ENCODE results near the gene KRTAP1-5.

DNA sequence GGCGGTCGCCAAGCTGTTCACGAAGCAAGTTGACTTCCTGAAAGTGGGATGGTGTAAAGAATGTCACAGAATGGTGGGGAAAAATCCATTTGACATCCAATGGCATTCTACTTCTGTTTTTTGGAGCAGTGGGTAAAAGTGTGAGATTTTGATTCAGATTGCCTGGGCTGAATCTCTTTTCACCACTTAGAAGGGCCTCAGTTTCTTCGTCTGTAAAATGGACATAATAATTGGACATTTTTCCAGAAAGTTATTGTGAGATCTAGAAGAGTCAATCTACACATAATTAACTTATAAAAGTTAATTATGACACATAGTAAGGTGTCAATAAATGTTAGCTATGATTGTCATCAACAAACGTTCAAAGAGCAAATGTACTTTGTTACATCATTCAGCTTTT is 45.9 kb downstream of the KRTAP1-5 start:
- no peak for TF ChIP-seq EZH2 (IDR thresholded peaks at IDR 0.05; ENCODE audit: insufficient read depth, poor library complexity, severe bottlenecking)
- TF ChIP-seq EZH2phosphoT487 (IDR thresholded peaks at IDR 0.05; ENCODE audit: insufficient read depth, low read depth) = no peak
